Measurements from ENCODE around the gene WNT7A.

DNA sequence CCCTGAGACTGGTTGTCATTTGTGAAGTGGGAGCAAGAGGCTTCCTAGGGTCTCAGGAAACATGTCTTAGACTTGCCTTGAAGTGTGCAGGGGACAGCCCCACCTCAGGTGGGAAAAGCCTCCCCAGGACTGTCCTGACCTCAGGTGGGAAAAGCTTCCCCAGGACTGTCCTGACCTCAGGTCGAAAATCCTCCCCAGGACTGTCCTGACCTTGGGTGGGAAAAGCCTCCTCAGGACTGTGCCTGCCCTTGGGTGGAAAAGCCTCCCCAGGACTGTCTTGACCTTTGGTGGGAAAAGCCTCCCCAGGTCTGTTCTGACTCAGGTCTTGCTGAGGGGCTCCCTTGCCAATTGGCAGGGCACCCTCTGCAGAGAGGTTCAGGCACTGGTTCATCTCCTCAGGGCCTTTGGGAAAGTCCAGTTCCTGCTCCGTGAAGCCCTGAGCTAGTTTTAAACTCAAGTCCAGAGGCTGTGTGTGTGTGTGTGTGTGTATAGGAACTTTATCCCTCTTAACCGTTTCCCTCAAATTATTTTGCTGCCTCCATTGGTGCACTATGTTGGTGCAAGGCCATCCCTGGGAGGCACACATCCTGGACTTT is 64.7 kb downstream of the WNT7A start:
- TF ChIP-seq POLR2A (IDR thresholded peaks at IDR 0.05), result no peak
- TF ChIP-seq, protein P1, sequence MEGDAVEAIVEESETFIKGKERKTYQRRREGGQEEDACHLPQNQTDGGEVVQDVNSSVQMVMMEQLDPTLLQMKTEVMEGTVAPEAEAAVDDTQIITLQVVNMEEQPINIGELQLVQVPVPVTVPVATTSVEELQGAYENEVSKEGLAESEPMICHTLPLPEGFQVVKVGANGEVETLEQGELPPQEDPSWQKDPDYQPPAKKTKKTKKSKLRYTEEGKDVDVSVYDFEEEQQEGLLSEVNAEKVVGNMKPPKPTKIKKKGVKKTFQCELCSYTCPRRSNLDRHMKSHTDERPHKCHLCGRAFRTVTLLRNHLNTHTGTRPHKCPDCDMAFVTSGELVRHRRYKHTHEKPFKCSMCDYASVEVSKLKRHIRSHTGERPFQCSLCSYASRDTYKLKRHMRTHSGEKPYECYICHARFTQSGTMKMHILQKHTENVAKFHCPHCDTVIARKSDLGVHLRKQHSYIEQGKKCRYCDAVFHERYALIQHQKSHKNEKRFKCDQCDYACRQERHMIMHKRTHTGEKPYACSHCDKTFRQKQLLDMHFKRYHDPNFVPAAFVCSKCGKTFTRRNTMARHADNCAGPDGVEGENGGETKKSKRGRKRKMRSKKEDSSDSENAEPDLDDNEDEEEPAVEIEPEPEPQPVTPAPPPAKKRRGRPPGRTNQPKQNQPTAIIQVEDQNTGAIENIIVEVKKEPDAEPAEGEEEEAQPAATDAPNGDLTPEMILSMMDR (IDR thresholded peaks at IDR 0.05), result no peak

Measured in breast epithelium (tissue), 3 donors.